Retina (tissue), 1 donor: ENCODE data around the gene DOCK8.
"Not testable (repeated sequence)": the region's sequence is repeated elsewhere in the genome, so short reads cannot be mapped to it uniquely, and the experiment has no call there.

ENCODE experiments used
- DNase-seq: peaks from one replicate; pipeline ENCODE4 v3.0.0-alpha.2; 2016

DOCK8 gene

GRCh38 chr9:372128-372527 lies 157.5 kb downstream of the DOCK8 start:
- DNase-seq, result no peak

- DNase-seq, result no peak
Observed at GRCh38 chr9:373759-374206, 159.1 kb downstream of the DOCK8 start.

- no peak for DNase-seq
Observed at GRCh38 chr9:374736-375135, 160.1 kb downstream of the DOCK8 start.

GRCh38 chr9:376115-376514 lies 161.4 kb downstream of the DOCK8 start:
- DNase-seq, result no peak

GRCh38 chr9:378263-378662 lies 163.6 kb downstream of the DOCK8 start:
- no peak for DNase-seq

GRCh38 chr9:382383-382782 lies 167.7 kb downstream of the DOCK8 start:
- DNase-seq, result no peak

- peak; percentile 70 for DNase-seq
Observed at GRCh38 chr9:385818-386398, 171.2 kb downstream of the DOCK8 start.

GRCh38 chr9:389159-389558 lies 174.5 kb downstream of the DOCK8 start:
- DNase-seq, result no peak

- no peak for DNase-seq
Observed at GRCh38 chr9:389758-390157, 175.1 kb downstream of the DOCK8 start.

GRCh38 chr9:392077-392804 lies 177.6 kb downstream of the DOCK8 start:
- DNase-seq, result no peak

GRCh38 chr9:394347-395052 lies 179.8 kb downstream of the DOCK8 start:
- no peak for DNase-seq

- no peak for DNase-seq
Observed at GRCh38 chr9:396396-396795, 181.7 kb downstream of the DOCK8 start.

GRCh38 chr9:398085-398484 lies 183.4 kb downstream of the DOCK8 start:
- DNase-seq, result no peak

GRCh38 chr9:401223-401622 lies 186.6 kb downstream of the DOCK8 start:
- no peak for DNase-seq

- DNase-seq, result no peak
Observed at GRCh38 chr9:404234-404633, 189.6 kb downstream of the DOCK8 start.

- no peak for DNase-seq
Observed at GRCh38 chr9:405341-405740, 190.7 kb downstream of the DOCK8 start.

GRCh38 chr9:406886-407654 lies 192.4 kb downstream of the DOCK8 start:
- no peak for DNase-seq

GRCh38 chr9:409655-410054 lies 195.0 kb downstream of the DOCK8 start:
- DNase-seq, result not testable (repeated sequence)

- no peak for DNase-seq
Observed at GRCh38 chr9:414595-414994, 199.9 kb downstream of the DOCK8 start.

GRCh38 chr9:419571-420171 lies 205.0 kb downstream of the DOCK8 start:
- DNase-seq, result no peak

GRCh38 chr9:421896-422295 lies 207.2 kb downstream of the DOCK8 start:
- DNase-seq, result no peak

- DNase-seq, result no peak
Observed at GRCh38 chr9:426264-426663, 211.6 kb downstream of the DOCK8 start.

- no peak for DNase-seq
Observed at GRCh38 chr9:426976-427375, 212.3 kb downstream of the DOCK8 start.
